Activated T-cell treated with anti-CD3 and anti-CD28 coated beads, Interleukin-2, amount 50 U/mL, for 24 hours (primary cell): ENCODE data around the gene SYVN1.
"Not testable (repeated sequence)": the region's sequence is repeated elsewhere in the genome, so short reads cannot be mapped to it uniquely, and the experiment has no call there.

Experiments
- DNase-seq: peaks from one replicate; pipeline ENCODE4 v3.0.0-alpha.2; 2020
- H3K27ac Mint-ChIP-seq: 2 replicates; pipeline ENCODE4 v1.8.0; 2020; ENCODE audit warnings: mild to moderate bottlenecking, mixed read lengths
- H3K27me3 Mint-ChIP-seq: 2 replicates; pipeline ENCODE4 v1.8.0; 2020; ENCODE audit warnings: mixed read lengths
- H3K36me3 Mint-ChIP-seq: 2 replicates; pipeline ENCODE4 v1.8.0; 2020; ENCODE audit warnings: low read depth, mixed read lengths
- H3K4me1 Mint-ChIP-seq: 2 replicates; pipeline ENCODE4 v1.8.0; 2020; ENCODE audit warnings: low read depth, mixed read lengths
- H3K4me3 Mint-ChIP-seq: 2 replicates; pipeline ENCODE4 v1.8.0; 2020; ENCODE audit warnings: mild to moderate bottlenecking, moderate library complexity, mixed read lengths
- H3K9me3 Mint-ChIP-seq: 2 replicates; pipeline ENCODE4 v1.8.0; 2020; ENCODE audit warnings: mixed read lengths

The SYVN1 gene

DNA sequence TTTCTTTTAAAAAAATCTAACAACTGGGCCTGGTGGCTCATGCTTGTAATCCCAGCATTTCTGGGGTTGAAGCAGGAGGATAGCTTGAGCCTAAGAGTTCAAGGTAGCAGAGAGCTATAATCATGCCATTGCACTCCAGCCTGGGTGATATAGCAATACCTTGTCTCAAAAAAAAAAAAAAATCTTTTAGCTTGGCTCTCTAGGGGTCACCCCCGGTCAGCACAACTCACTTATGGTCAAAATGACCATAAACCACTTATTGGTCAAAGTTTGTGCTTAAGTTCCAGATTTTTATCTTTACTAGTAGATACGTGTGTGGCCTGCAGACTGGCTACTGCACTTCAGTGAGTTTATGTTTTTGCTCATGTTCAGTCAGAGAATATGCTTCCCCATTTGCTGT lies 29.4 kb upstream of the SYVN1 start:
- no peaks in the 10 kb centered on the region for H3K36me3 Mint-ChIP-seq
- H3K4me1 Mint-ChIP-seq: no peaks in the 10 kb centered on the region
- no peak overlapping the region for H3K27ac Mint-ChIP-seq
- H3K27me3 Mint-ChIP-seq: peaks cover 4% of the 10 kb centered on the region
- DNase-seq: no peak
- H3K4me3 Mint-ChIP-seq: no peak overlapping the region
- H3K9me3 Mint-ChIP-seq: no peaks in the 10 kb centered on the region

DNA sequence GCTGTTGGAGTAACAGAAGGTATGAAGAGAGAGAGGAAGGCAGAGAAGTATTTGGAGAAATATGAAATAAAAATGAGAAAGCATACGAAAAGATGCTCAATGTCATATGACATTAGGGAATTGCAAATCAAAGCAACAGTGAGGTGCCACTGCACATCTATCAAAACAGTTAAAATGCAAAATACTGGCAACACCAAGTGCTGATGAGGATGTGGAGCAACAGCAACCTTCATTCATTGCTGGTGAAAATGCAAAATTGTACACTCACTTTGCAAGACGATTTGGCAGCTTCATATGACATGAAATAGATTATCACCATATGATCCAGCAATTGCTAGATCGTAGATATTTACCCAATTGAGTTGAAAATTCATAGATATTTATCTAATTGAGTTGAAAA lies 26.3 kb upstream of the SYVN1 start:
- no peaks in the 10 kb centered on the region for H3K4me1 Mint-ChIP-seq
- H3K36me3 Mint-ChIP-seq: no peaks in the 10 kb centered on the region
- H3K27me3 Mint-ChIP-seq: peaks cover 4% of the 10 kb centered on the region
- H3K27ac Mint-ChIP-seq: no peak overlapping the region
- no peak overlapping the region for H3K4me3 Mint-ChIP-seq
- H3K9me3 Mint-ChIP-seq: no peaks in the 10 kb centered on the region
- no peak for DNase-seq

DNA sequence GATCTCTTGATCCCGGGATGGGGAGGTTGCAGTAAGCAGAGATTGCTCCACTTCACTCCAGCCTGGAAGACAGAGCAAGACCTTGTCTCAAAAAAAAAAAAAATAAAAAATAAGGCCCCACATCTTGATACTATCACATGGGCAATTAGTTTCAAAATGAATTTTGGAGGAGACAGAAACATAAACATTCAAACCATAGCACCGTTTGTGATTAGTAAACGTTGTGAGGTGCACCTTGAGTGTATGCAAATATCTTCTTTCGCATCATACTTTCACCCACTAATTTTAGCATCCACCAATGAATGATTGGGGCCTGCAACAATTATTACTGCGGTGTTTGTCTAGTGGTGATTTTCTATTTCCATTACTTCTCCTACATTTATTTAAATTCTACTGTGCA lies 24.7 kb upstream of the SYVN1 start:
- H3K36me3 Mint-ChIP-seq: no peaks in the 10 kb centered on the region
- H3K27ac Mint-ChIP-seq: no peak overlapping the region
- peaks cover 4% of the 10 kb centered on the region for H3K27me3 Mint-ChIP-seq
- H3K4me3 Mint-ChIP-seq: no peak overlapping the region
- H3K4me1 Mint-ChIP-seq: no peaks in the 10 kb centered on the region
- DNase-seq: no peak
- H3K9me3 Mint-ChIP-seq: no peaks in the 10 kb centered on the region

DNA sequence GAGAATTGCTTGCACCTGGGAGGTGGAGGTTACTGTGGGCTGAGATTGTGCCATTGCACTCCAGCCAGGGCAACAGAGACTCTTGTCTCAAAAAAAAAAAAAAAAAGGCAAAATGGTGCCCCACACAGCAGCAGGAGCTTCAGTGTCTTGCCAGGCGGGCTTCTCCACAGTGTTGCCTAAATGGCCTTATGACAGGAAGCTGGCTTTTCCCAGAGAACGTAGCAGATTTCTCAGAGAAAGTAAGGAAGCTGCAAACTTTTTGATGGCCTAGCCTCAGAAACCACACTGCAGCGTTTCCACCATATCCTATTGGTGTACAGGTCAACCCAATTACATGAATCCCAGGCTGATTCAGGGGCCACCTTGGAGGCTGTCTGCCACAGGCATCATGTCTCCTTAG lies 23.0 kb upstream of the SYVN1 start:
- H3K9me3 Mint-ChIP-seq: no peaks in the 10 kb centered on the region
- no peaks in the 10 kb centered on the region for H3K4me1 Mint-ChIP-seq
- H3K36me3 Mint-ChIP-seq: no peaks in the 10 kb centered on the region
- no peak for DNase-seq
- no peak overlapping the region for H3K4me3 Mint-ChIP-seq
- peaks cover 4% of the 10 kb centered on the region for H3K27me3 Mint-ChIP-seq
- H3K27ac Mint-ChIP-seq: no peak overlapping the region

DNA sequence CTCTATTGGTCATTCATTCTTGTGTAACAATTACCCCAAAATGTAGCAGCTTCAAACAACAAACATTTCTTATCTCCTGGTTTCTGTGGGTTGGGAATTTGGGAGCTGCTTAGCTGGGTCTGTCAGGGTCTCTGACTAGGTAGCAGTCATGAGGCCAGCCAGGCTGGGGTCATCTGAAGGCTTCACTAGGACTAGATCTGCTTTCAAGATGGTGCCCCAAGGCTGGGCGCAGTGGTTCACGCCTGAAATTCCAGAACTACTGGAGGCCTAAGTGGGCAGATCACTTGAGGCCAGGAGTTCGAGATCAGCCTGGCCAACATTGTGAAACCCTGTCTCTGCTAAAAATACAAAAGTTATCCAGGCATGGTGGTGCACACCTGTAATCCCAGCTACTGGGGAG lies 22.6 kb upstream of the SYVN1 start:
- H3K27me3 Mint-ChIP-seq: peaks cover 4% of the 10 kb centered on the region
- peaks cover 2% of the 10 kb centered on the region for H3K4me1 Mint-ChIP-seq
- H3K36me3 Mint-ChIP-seq: no peaks in the 10 kb centered on the region
- H3K27ac Mint-ChIP-seq: no peak overlapping the region
- no peak for DNase-seq
- no peaks in the 10 kb centered on the region for H3K9me3 Mint-ChIP-seq
- no peak overlapping the region for H3K4me3 Mint-ChIP-seq

DNA sequence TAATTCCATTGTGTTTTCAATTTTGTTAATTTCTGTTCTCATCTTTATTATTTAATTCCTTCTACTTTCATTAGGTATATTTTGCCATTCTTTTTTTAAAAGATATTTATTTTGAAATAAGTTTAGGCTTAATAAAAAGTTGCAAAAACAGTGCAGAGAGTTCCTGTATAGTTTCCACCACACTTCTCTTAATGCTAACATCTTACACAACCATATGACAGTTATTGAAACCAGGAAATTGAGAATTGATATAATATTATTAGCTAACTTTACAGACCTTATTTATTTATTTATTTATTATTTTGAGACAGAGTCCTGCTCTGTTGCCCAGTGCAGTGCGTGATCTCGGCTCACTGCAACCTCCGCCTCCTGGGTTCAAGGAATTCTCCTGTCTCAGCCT lies 21.9 kb upstream of the SYVN1 start:
- Mint-ChIP-seq H3K4me3 (no peak overlapping the region), H3K36me3 (no peaks in the 10 kb centered on the region), H3K27ac (no peak overlapping the region), H3K27me3 (peaks cover 5% of the 10 kb centered on the region), H3K9me3 (no peaks in the 10 kb centered on the region), H3K4me1 (peaks cover 2% of the 10 kb centered on the region)
- DNase-seq: no peak

DNA sequence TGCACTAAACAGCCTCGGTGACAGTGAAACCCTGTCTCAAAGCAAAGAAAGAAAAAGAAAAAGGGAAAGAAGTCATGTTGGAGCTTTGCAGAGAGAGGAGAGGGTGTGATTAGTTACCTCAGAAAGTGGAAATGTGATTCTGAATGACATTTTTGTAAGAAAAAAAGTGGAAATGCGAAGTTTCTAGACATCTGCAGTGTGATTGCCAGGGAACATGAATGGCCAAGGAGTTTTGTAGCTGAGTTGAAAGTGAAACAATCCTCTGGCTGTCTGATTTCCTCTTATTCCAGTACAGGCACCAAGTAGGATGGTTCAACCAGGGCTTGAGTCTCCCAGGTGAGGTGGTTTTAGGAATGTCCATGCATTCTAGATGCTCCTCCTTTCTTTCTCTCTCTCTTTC lies 17.8 kb upstream of the SYVN1 start:
- DNase-seq: no peak
- no peaks in the 10 kb centered on the region for H3K9me3 Mint-ChIP-seq
- no peak overlapping the region for H3K27ac Mint-ChIP-seq
- no peaks in the 10 kb centered on the region for H3K36me3 Mint-ChIP-seq
- H3K27me3 Mint-ChIP-seq: peaks cover 11% of the 10 kb centered on the region
- no peak overlapping the region for H3K4me3 Mint-ChIP-seq
- peaks cover 7% of the 10 kb centered on the region for H3K4me1 Mint-ChIP-seq

DNA sequence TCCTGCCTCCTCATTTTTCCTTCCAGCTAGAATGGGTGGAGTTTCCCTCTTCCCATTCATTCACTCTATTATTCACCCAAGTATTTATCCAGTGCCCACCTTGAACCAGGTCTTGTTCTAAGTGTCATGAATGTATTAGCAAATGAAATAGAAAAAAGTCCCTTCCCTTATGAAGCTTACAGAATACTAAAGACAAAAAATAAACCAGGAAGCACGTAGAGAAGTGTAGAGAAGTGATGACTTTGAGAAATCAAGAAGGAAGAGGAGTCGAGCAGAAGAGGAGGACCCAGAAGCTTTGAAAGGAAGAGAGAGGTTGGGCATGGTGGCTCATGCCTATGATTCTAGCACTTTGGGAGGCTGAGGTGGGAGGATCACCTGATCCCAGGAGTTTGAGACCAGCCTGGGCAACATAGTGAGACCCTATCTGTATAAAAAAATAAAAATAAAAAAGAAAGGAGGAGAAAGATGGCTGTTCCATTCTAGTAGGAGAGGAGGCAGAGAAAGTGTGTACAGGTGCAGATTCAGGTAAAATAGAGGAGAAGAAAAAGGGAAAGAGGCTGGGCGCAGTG lies 17.1 kb upstream of the SYVN1 start:
- H3K27me3 Mint-ChIP-seq: peaks cover 11% of the 10 kb centered on the region
- H3K9me3 Mint-ChIP-seq: no peaks in the 10 kb centered on the region
- no peak overlapping the region for H3K4me3 Mint-ChIP-seq
- no peak overlapping the region for H3K27ac Mint-ChIP-seq
- H3K4me1 Mint-ChIP-seq: peaks cover 7% of the 10 kb centered on the region
- no peaks in the 10 kb centered on the region for H3K36me3 Mint-ChIP-seq
- DNase-seq: no peak

DNA sequence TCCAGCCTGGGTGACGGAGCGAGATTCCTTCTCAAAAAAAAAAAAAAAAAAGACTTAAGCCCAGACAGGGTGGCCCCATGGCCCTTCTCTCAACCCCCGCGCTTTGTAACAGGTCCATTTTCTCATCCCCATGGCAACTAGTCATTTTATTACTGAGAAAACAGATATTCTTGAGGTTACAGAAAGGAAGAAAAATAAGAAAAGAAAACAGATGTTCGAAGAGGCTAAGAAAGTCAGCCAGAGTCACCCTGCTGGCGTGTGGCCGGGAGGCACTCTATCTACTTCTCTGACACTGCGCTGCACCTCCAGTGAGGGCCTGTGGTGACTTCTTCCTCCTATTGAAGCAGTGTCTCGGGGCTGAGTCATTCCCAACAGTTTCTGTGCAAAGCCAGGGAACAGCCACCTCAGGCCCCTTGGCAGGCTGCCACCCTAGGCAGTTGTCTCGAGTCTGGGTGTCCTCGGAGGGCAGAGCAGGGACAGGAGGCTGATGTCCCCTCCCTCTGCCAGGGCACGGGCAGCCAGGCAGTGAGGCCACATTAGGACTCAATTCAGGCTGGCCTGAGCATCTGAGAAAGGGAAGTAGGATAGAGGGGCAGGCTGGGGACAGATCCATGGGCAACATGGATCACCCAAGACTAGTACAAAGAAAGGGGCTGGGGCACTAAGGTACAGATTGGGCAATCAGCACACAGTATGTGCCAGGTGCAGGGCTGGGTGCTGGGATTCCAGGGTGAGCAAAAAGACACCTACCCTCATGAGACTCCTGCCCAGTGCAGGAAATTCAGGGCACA lies 16.4 kb upstream of the SYVN1 start:
- H3K9me3 Mint-ChIP-seq: no peaks in the 10 kb centered on the region
- no peak for DNase-seq
- H3K4me1 Mint-ChIP-seq: peaks cover 7% of the 10 kb centered on the region
- H3K4me3 Mint-ChIP-seq: no peak overlapping the region
- no peaks in the 10 kb centered on the region for H3K36me3 Mint-ChIP-seq
- H3K27me3 Mint-ChIP-seq: peaks cover 11% of the 10 kb centered on the region
- peak overlapping the region; percentile 47 for H3K27ac Mint-ChIP-seq

DNA sequence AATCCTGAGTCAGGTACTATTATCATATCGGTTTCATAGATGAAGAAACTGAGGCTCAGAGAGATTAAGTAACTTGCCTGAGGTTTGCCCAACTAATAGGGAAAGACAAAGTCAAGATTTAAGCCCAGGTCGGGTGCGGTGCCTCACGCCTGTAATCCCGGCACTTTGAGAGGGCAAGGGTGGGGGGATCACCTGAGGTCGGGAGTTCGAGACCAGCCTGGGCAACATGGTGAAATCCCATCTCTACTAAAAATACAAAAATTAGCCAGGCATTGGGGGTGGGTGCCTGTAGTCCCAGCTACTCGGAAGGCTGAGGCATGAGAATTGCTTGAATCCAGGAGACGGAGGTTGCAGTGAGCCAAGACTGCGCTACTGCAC lies 15.8 kb upstream of the SYVN1 start:
- H3K9me3 Mint-ChIP-seq, H3K4me3 Mint-ChIP-seq, DNase-seq, H3K4me1 Mint-ChIP-seq, H3K27ac Mint-ChIP-seq, H3K36me3 Mint-ChIP-seq: not testable (repeated sequence)
- peaks cover 11% of the 10 kb centered on the region for H3K27me3 Mint-ChIP-seq

DNA sequence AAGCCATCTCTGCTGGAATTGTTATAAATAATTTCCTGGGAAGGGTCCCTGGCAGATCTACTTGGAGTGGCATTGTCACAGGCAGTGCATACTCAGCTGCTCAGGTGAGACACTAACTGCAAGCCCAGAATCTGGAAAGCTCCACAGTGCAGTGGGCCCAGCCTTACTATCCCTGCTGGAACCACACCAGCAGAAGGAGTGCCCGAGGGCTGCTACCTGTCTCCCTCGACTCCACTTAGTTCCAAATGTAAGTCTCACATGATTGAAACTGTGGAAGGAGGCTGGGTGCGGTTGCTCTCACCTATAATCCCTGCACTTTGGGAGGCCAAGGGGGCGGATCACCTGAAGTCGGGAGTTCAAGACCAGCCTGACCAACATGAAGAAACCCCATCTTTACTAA lies 14.3 kb upstream of the SYVN1 start:
- Mint-ChIP-seq H3K4me1 (peaks cover 7% of the 10 kb centered on the region), H3K27ac (no peak overlapping the region), H3K4me3 (no peak overlapping the region), H3K36me3 (no peaks in the 10 kb centered on the region), H3K27me3 (peaks cover 11% of the 10 kb centered on the region), H3K9me3 (no peaks in the 10 kb centered on the region)
- DNase-seq: no peak

DNA sequence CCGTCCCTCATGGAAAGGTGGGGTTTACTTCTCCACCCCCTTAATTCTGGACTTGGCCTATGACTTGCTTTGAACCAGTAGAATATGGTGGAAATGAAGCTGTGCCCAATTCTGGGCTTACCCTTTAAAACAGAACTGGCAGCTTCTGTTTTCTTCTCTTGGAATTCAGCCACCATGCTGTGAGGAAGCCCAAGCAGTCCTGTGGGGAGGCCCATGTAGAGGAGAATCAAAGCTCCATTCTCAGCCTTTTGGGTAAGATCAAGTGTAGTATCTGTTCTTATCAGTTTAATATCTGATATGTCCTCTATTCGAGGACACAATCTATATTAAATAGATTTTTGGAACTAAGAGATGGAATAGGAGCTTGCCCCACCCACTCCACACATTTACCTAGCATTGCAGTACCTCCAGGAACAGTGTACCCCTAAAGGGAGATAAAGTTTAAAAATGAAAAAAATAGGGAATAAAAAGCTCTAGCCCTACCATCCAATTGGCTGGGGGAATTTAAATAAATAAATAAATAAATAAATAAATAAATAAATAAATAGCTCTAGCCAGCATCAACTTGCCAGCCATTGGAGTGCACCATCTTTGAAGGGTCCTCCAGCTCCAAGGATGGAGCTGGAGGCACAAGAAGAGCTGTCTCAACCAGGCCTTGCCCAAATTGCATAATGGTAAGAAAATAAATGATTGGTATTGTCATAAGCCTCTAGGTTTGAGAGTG lies 13.2 kb upstream of the SYVN1 start:
- Mint-ChIP-seq H3K36me3 (no peaks in the 10 kb centered on the region), H3K4me1 (peaks cover 7% of the 10 kb centered on the region), H3K27me3 (peaks cover 11% of the 10 kb centered on the region), H3K27ac (no peak overlapping the region), H3K9me3 (no peaks in the 10 kb centered on the region), H3K4me3 (no peak overlapping the region)
- DNase-seq: no peak

DNA sequence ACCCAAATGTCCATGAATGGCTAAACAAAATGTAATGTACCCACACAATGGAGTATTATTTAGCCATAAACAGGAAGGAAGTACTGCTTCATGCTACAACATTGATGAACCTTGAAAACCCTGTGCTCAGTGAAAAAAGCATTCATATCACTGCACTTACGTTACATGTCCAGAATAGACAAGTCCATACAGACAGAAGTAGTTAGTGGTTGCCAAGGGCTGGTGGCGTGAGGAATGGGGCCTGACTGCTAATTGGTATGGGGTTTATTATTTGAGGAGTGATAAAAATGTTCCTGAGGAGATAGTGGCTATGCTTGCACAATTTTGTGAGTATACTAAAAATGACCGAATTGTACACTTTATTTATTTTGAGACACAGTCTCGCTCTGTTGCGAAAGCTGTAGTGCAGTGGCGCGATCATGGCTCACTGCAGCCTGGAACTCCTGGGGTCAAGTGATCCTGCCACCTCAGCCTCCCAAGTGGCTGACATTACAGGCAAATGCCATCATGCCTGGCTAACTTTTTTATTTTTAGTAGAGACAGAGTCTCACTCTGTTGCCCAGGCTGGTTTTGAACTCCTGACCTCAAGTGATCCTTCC lies 7.7 kb upstream of the SYVN1 start:
- Mint-ChIP-seq H3K27ac (no peak overlapping the region), H3K9me3 (no peaks in the 10 kb centered on the region), H3K36me3 (no peaks in the 10 kb centered on the region), H3K4me1 (no peaks in the 10 kb centered on the region), H3K27me3 (no peaks in the 10 kb centered on the region), H3K4me3 (no peak overlapping the region)
- DNase-seq: no peak

DNA sequence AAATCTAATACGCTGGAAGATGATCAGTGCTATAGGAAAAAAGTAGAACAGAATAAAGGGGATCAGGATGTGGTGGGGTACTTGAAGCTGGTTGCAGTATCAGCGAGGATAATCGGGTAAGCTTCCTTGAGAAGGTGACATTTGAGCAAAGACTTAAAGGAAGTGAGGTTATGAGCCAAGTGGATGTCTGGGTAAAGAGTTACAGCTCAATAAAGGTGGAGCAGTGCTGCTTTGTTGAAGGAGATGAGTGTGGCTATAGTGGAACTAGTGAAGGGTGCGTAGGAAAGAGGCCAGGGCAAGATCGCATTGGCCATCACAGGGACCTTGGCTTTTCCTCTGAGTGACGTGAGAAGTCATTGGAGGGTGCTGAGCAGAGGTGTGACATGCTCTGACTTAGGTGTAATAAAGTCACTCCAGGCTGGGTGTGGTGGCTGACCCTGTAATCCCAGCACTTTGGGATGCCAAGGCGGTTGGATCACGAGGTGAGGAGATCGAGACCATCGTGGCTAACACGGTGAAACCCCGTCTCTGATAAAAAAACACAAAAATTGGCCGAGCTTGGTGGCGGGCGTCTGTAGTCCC lies 2.3 kb upstream of the SYVN1 start:
- Mint-ChIP-seq H3K4me3 (peak overlapping the region; percentile 97), H3K36me3 (peaks cover 38% of the 10 kb centered on the region), H3K27ac (peak overlapping the region; percentile 86), H3K9me3 (no peaks in the 10 kb centered on the region), H3K27me3 (no peaks in the 10 kb centered on the region), H3K4me1 (peaks cover 28% of the 10 kb centered on the region)
- DNase-seq: no peak
